ENCODE data around the gene SFI1.
"Not testable (repeated sequence)": the region's sequence is repeated elsewhere in the genome, so short reads cannot be mapped to it uniquely, and the experiment has no call there.

The SFI1 gene

GRCh38 chr22:31651664-31652063 lies 155.3 kb downstream of the SFI1 start:
- TF ChIP-seq CTCF (IDR thresholded peaks at IDR 0.05; ENCODE audit: low read depth, low read length, missing control alignments), result no peak
- DNase-seq (ENCODE audit: low read depth), result no peak
- no peak overlapping the region; the same call in 1 of the 2 replicates for H3K4me3 ChIP-seq (ENCODE audit: low read depth, low read length)

DNA sequence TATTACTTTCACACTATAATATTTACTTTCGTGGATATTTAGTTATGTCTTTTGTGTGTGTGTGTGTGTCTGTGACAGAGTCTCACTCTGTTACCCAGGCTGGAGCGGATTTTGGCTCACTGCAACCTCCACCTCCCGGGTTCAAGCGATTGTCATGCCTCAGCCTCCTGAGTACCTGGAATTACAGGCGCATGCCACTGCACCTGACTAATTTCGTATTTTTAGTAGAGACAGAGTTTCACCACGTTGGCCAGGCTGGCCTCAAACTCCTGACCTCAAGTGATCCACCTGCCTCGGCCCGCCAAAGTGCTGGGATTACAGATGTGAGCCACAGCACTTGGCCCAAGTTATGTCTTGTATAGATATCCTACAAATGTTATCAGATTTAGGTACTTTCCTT lies 155.8 kb downstream of the SFI1 start:
- no peak for TF ChIP-seq CTCF (IDR thresholded peaks at IDR 0.05; ENCODE audit: low read depth, low read length, missing control alignments)
- DNase-seq (ENCODE audit: low read depth), result no peak
- H3K4me3 ChIP-seq (ENCODE audit: low read depth, low read length), result peak overlapping the region; percentile 19; the same call in 1 of the 2 replicates

DNA sequence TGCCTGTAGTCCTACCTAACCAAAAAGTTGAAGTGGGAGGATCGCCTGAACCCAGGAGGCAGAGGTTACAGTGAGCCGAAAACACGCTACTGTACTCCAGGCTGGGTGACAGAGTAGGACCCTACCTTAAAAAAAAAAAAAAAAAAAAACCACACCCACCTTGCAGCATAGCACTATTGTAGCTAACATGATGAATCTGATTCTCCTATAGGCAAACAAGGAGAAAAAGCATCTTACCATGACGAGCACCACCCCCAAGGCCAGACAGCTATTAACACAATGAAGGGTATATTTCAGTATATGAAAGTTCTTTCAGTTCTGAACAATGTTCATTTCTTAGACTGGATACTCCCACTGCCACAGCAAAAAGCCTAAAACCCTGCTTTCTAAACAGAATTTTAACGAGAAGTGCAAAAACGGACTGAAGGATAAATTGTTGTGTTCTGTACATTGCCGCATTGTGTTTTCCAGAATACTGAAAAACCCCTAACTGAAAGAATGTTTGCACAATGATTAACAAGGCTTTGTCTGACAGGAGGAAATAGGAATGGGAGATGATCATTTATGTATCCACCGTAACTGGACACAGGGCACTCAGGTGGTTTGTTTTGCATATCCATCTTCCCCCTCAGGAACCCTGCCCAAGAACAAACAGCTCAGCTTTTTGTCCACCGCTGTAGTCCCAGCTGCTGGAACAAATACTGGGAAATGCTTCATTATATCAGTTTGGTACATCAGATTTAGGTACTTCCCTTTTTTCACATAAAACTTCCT lies 156.8 kb downstream of the SFI1 start:
- DNase-seq (ENCODE audit: low read depth), result no peak
- no peak for TF ChIP-seq CTCF (IDR thresholded peaks at IDR 0.05; ENCODE audit: low read depth, low read length, missing control alignments)
- no peak overlapping the region for H3K4me3 ChIP-seq (ENCODE audit: low read depth, low read length)

- H3K4me3 ChIP-seq (ENCODE audit: low read depth, low read length), result no peak overlapping the region
- TF ChIP-seq CTCF (IDR thresholded peaks at IDR 0.05; ENCODE audit: low read depth, low read length, missing control alignments), result no peak
- no peak for DNase-seq (ENCODE audit: low read depth)
Measured at GRCh38 chr22:31653944-31654343, 157.6 kb downstream of the SFI1 start.

GRCh38 chr22:31654408-31654807 lies 158.1 kb downstream of the SFI1 start:
- TF ChIP-seq CTCF (IDR thresholded peaks at IDR 0.05; ENCODE audit: low read depth, low read length, missing control alignments), result no peak
- no peak for DNase-seq (ENCODE audit: low read depth)
- H3K4me3 ChIP-seq (ENCODE audit: low read depth, low read length), result no peak overlapping the region

GRCh38 chr22:31659246-31659645 lies 162.9 kb downstream of the SFI1 start:
- no peak overlapping the region for H3K4me3 ChIP-seq (ENCODE audit: low read depth, low read length)
- DNase-seq (ENCODE audit: low read depth), result no peak
- no peak for TF ChIP-seq CTCF (IDR thresholded peaks at IDR 0.05; ENCODE audit: low read depth, low read length, missing control alignments)

DNA sequence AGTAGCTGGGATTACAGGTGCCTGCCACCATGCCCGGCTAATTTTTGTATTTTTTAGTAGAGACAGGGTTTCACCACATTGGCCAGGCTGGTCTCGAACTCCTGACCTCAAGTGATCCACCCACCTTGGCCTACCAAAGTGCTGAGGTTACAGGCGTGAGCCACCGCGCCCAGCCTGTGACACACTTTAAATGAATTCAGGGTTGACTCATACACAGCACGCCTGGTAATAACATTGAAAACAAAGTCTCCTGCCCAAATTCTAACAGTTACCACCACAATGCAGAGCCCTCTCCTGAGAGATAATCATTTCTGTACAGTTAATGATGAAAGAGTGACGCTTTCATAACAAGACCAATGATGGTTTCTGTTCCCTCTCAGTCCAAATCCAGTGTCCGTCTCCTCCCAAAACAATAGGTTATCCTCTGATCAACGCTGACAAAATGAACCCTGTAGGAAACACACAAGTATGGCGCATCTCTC lies 164.6 kb downstream of the SFI1 start:
- DNase-seq (ENCODE audit: low read depth), result not testable (repeated sequence)
- peak overlapping the region; percentile 79 for H3K4me3 ChIP-seq (ENCODE audit: low read depth, low read length)
